SK-N-MC (cell line): ENCODE data around the gene FLNC.

Source experiments
- EZH2 ChIP-seq: fragments of 200-600 bp; sonication (generic); IDR thresholded peaks from one replicate; pipeline ENCODE4 v1.6.1; 2017; ENCODE audit warnings: antibody characterized with exemption
- FOXP2 ChIP-seq: optimal IDR thresholded peaks from 2 replicates; pipeline ENCODE3; 2011; ENCODE audit warnings: mild to moderate bottlenecking, moderate library complexity; ENCODE audit not compliant: insufficient read depth; ENCODE audit errors: extremely low read length, control extremely low read depth
- POLR2AphosphoS5 ChIP-seq: IDR thresholded peaks from 2 replicates; pipeline ENCODE4 v1.6.1; 2012; ENCODE audit warnings: mild to moderate bottlenecking, low read depth, low read length, borderline replicate concordance

- TF ChIP-seq EZH2: no peak
- TF ChIP-seq POLR2AphosphoS5: no peak
- no peak for TF ChIP-seq FOXP2
Measured at GRCh38 chr7:128891110-128891941, 61.1 kb downstream of the FLNC start.
